ENCODE measurements around the gene EHBP1L1. TPM values are rescaled to one million over a fixed set of nuclear protein-coding genes. Genes with fewer than 3 reads are reported as not detected.

The EHBP1L1 gene
- total RNA-seq, 1 experiment from 2014 or later: 4.7 TPM

DNA sequence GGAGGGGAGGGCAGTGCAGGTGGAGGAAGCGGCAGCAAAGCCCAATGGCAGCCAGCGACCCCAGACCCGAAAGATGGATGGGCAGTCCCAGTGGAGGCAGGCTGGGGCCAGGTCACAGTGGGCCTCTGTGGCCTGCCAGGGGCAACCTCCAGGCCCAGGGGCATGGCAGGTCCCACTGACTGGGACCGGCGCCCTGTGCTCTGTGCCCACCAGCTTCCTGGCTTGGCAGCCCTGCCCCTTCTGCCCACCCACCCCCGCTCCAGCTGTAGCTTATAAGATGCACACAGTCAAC is 24.0 kb downstream of the EHBP1L1 start:
- Histone ChIP-seq H3K4me3 (ENCODE audit: insufficient read depth, low read depth, low read length) (no peak overlapping the region), H3K36me3 (replicated peaks; ENCODE audit: control insufficient read depth, insufficient read depth, low read length) (peaks cover 8% of the 10 kb centered on the region), H3K27me3 (ENCODE audit: control insufficient read depth, insufficient read depth, low read length) (no peaks in the 10 kb centered on the region)
- no peak for DNase-seq

DNA sequence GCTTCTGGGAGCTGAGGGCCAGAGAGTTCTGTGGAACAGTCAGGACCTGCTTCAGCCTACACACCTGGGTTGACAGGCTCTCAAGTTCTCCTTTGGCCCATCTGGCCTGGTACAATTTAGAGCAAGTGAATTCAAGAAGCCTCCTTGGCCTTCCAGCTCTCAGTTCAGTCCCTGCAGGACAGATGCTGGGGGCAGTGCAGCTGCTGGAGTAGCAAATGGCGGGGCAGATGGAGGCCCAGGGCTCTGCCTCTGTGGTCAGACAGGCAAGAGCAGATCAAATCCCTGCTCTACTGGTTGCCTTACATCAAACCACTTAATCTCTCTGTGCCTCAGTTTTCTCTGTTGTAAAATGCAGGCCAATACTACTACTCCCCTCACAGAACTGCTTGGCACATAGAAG is 28.4 kb downstream of the EHBP1L1 start:
- no peak overlapping the region for H3K4me3 ChIP-seq (ENCODE audit: insufficient read depth, low read depth, low read length)
- H3K36me3 ChIP-seq (replicated peaks; ENCODE audit: control insufficient read depth, insufficient read depth, low read length): peaks cover 12% of the 10 kb centered on the region
- no peaks in the 10 kb centered on the region; the same call in 1 of the 2 replicates for H3K27me3 ChIP-seq (ENCODE audit: control insufficient read depth, insufficient read depth, low read length)
- DNase-seq: no peak

DNA sequence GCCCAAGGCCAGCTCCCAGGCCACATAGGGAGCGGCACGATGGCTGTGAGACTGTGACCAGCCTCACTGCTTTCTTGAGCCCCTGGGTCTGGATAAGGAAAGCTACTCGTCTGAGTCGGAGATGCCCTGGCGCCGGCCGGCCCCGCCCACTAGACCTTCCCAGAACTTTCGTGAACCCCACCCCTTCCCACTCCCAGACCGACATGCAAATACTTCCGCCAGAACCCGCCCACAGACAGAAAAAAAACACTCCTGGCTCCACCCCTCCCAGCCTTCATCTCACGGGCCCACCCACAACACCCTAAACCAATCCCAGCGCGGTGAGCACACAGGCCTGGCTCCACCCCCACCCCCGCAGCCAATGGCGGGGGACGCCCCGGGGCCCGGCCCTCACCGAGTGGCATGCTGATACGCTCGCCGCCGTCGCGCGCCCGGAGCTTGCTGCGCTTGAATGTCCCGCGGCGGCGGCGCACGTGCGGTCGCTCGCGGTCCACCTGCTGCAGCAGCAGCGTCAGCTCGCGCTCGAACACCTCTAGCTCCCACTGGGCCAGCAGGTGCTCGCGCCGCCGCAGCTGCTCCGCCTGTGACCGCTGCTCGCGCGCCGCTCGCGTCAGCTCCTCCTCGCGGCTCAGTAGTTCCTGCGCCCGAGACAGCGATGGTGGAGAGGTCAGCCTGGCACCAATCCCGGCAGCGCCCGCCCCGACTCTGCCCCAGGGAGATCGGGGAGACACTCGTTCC is 31.2 kb downstream of the EHBP1L1 start:
- Histone ChIP-seq H3K27me3 (ENCODE audit: control insufficient read depth, insufficient read depth, low read length) (no peaks in the 10 kb centered on the region; the same call in 1 of the 2 replicates), H3K36me3 (replicated peaks; ENCODE audit: control insufficient read depth, insufficient read depth, low read length) (peaks cover 12% of the 10 kb centered on the region), H3K4me3 (ENCODE audit: insufficient read depth, low read depth, low read length) (peak overlapping the region; percentile 51)
- DNase-seq: peak; percentile 100

DNA sequence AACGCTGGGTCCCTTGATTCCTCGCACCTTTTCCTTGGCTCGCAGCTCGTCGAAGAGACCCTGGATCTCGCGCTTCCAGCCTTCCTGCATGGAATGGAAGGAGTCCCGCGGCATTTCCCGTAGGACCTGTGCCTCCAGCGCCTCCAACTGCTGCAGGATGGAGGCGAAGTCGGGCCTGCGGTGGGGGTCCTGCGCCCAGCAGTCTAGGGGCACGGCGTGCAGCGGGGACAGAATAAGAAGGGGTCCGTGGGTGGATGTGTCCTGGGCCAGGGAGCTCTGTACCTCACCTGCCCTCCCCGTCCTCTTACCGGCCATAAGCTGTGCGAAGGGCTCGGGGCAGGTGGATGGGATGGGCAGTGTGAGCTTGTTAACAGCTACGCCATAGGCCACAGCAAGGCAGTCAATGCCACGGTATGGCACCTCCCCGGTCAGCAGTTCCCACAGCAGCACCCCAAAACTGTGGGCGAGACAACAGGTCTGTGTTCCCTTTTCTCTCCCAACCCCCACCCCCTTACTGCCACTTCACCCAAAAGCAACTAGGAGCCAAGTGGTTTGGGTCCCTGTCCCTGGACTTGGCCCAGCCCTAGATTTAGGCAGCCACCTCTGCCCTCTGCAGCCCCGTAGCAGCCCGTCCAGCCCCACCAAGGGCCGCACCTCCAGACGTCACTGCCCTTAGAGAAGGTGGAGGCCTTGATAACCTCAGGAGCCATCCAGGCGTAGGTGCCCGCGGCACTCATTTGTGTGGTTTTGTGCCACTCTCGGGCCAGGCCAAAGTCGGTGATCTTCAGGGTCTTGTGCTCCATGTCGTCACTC is 32.0 kb downstream of the EHBP1L1 start:
- H3K4me3 ChIP-seq (ENCODE audit: insufficient read depth, low read depth, low read length): peak overlapping the region; percentile 51
- H3K36me3 ChIP-seq (replicated peaks; ENCODE audit: control insufficient read depth, insufficient read depth, low read length): peaks cover 12% of the 10 kb centered on the region
- no peak for DNase-seq
- H3K27me3 ChIP-seq (ENCODE audit: control insufficient read depth, insufficient read depth, low read length): no peaks in the 10 kb centered on the region; the same call in 1 of the 2 replicates

DNA sequence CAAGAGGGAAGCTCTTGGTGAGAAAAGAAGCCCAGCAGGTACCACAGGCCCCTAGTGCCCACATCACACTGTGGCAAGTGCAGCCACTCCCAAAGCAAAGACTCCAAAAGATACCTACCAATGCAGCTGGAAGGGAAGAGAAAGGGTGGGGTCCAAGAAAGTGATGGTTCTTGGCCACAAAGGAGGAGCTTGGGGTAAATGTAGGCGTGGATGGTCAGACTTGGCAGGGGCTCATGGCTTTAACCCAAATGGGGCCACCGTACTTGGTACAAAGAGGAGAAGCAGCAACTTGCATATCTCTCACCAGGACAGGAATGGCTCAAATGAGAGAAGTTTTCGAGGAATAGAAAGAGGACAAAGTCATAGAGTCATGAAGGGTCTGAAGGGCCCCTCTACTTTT is 33.4 kb downstream of the EHBP1L1 start:
- DNase-seq: no peak
- Histone ChIP-seq H3K4me3 (ENCODE audit: insufficient read depth, low read depth, low read length) (no peak overlapping the region), H3K27me3 (ENCODE audit: control insufficient read depth, insufficient read depth, low read length) (no peaks in the 10 kb centered on the region; the same call in 1 of the 2 replicates), H3K36me3 (replicated peaks; ENCODE audit: control insufficient read depth, insufficient read depth, low read length) (peaks cover 12% of the 10 kb centered on the region)

DNA sequence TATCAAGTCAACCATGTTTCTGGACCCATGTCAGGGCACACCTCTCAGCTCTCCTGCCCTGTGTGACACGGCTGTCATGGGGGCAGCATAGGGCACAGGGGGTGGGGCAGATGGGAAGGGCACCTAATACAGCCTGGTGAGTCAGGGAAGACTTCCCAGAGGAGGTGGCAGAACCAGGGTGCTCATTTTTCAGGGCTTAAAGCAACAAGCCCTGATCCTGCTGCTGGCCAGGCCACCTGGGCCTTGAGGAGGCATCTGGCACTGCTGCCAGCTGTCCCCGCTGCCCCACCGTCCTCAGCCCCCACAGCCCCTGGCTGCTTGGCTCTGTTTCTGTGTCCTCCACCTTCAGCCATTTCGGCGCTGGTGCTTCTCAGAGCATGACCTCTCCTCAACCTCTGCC is 33.8 kb downstream of the EHBP1L1 start:
- peaks cover 8% of the 10 kb centered on the region for H3K36me3 ChIP-seq (replicated peaks; ENCODE audit: control insufficient read depth, insufficient read depth, low read length)

DNA sequence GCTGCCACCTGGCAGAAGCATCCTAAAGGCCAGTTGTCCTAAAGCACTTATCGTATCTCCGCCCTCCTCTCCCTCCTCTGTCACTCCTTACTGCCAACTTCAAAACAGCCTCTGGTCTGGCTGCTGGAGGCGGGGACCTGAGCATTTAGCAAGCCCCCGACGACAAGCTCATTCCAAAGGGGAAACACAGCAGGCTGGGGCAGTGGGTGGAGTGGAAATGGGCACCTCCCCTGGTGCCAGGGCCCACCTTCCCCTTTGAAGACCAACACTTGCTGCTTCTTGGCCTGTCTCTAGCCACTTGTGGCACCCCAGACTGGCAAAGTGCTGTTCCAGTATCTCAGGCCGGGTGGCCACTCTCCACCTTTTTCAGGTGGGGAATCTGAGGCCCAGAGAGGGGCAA is 34.6 kb downstream of the EHBP1L1 start:
- peaks cover 3% of the 10 kb centered on the region for H3K36me3 ChIP-seq (replicated peaks; ENCODE audit: control insufficient read depth, insufficient read depth, low read length)
- H3K27me3 ChIP-seq (ENCODE audit: control insufficient read depth, insufficient read depth, low read length): no peaks in the 10 kb centered on the region; the same call in 1 of the 2 replicates
- H3K4me3 ChIP-seq (ENCODE audit: insufficient read depth, low read depth, low read length): no peak overlapping the region
- DNase-seq: no peak

More for the DNA sequence above, 33.8 kb downstream of the EHBP1L1 start:
- Histone ChIP-seq H3K4me3 (ENCODE audit: insufficient read depth, low read depth, low read length) (no peak overlapping the region), H3K27me3 (ENCODE audit: control insufficient read depth, insufficient read depth, low read length) (no peaks in the 10 kb centered on the region; the same call in 1 of the 2 replicates)
- no peak for DNase-seq

DNA sequence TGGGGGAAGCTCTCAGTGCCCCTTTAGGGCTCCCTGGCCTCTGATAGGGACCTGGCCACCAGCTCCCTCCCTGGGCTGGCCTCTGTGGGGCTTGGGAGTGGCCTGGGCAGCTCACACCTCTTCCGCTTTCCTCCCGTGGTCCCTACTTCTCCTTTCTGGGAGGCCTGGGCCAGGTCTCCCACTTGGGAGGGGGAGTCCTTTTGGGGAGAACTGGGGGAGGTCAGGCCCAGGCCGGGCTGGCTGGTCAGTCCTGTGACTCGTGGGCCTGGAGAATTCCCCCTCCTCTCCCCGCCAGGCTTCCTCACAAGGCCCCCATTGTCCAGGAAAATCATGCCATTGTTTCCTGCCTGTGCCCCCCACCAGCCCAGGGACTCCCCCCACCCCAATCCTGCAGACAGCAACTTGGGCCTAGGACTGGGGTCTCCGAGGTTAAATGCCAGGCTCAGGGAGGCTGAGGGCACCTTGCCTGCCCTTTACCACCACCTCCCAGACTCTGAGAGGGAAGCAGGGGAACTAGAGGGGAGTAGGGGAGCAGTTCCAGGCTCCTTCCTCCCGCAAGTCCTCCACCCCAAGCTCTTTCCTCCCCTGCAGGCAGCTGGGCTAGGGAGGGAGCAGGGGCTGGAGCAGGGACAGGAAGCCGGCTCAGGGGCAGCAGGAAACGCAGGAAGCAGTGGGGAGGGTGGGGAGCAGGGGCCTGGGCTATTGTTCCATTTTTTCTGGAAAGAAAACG is 35.3 kb downstream of the EHBP1L1 start:
- no peaks in the 10 kb centered on the region; the same call in none of the 2 replicates for H3K36me3 ChIP-seq (replicated peaks; ENCODE audit: control insufficient read depth, insufficient read depth, low read length)
- DNase-seq: peak; percentile 70
- no peak overlapping the region for H3K4me3 ChIP-seq (ENCODE audit: insufficient read depth, low read depth, low read length)
- no peaks in the 10 kb centered on the region; the same call in 1 of the 2 replicates for H3K27me3 ChIP-seq (ENCODE audit: control insufficient read depth, insufficient read depth, low read length)

DNA sequence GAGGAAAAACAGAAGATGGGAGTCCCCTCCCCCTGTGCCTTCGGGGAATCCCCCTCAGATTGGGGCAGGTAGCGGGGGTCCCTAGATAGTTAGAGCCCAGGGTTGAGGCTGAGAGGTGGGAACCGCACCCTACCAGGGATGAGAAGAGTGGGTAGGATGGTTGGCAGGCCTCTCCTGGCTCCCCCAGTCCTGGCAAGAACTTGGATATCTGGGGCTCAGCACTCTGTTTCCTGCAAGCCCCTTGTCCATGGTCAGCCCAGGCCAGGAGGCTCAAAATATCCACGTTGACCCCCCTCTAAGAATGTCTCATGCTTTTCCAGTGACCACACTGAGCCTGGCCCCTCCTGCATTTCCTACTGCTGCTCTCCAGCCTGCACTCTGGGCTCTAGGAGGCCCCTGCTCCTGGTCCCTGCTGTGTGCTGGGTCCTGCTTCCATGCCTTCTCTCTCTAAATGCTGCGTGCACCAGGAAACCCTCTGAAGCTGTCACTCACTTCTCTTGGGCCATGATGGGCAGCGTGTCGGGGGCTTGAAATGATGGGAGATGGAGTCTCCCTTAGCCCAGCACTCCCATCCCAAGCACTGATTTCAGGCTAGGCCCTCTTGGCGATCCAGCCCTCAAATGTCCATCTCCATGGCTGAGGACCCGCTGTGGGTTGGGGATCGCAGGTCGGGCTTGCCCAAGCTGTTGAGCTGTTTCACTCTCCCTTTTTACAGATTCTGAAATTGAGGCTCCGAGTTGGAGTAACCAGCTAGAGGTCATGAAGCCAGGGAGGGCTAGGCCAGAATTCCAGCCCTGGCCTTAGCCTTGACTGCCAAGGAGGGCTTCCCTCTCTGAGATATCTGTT is 36.1 kb downstream of the EHBP1L1 start:
- DNase-seq: no peak
- H3K36me3 ChIP-seq (replicated peaks; ENCODE audit: control insufficient read depth, insufficient read depth, low read length): peaks cover 1% of the 10 kb centered on the region
- H3K27me3 ChIP-seq (ENCODE audit: control insufficient read depth, insufficient read depth, low read length): no peaks in the 10 kb centered on the region; the same call in 1 of the 2 replicates
- H3K4me3 ChIP-seq (ENCODE audit: insufficient read depth, low read depth, low read length): no peak overlapping the region

DNA sequence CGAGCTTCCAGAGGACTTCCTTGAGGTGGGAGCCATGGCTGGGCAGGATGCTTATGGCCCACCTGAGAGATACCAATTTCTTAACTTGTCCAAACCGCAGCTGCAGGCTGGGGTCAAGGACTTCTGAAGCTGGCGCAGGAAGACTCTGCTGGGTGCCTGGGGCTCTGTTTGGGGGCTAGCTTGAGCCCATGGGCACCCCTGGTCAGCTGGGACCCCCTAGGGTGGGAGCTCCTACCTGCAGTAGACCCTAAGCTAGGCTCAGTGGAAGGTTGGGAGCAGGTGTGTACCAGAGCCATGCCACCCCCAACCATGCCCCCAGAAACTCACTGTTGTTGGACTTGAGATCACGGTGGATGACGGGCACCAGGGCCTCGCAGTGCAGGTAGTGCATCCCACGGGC is 36.8 kb downstream of the EHBP1L1 start:
- peaks cover 9% of the 10 kb centered on the region for H3K36me3 ChIP-seq (replicated peaks; ENCODE audit: control insufficient read depth, insufficient read depth, low read length)
- H3K27me3 ChIP-seq (ENCODE audit: control insufficient read depth, insufficient read depth, low read length): no peaks in the 10 kb centered on the region; the same call in 1 of the 2 replicates
- H3K4me3 ChIP-seq (ENCODE audit: insufficient read depth, low read depth, low read length): no peak overlapping the region
- no peak for DNase-seq

DNA sequence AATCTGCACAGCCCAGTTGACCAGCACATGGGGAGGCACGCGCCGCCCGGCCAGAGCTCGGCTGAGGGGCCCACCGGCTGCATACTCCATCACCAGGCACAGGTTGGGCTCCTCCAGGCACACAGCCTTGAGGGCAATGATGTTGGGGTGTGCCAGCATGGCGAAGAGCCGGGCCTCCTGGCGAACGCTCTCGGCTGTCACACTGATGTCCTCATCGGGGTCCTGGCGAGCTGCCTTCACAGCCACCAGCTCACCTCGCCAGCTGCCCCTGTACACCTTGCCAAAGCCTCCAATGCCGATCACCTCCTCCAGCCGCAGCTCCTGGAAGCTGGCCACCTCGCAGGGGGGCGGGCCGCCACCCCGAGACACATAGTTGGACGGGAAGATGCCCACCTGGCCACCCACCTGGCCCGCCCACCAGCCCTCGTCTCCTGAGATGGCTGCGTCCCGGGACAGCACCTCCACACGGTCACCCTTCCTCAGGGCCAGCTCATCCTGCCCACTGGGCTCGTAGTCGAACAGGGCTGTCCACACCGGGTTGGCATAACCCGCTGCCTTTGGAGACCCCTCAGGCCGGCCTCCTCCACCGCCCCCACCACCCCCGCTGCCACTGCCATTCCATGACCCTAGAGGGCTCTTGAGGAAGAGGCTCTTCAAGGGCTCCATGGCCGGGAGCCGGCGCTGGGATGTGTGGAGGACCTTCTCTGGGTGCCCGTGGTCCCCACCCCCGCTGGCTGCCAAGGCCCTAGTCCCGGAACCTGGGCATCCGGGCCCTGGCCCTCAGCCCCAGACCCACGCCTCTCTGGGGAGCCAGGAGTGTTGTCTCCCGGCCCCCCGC is 37.5 kb downstream of the EHBP1L1 start:
- Histone ChIP-seq H3K36me3 (replicated peaks; ENCODE audit: control insufficient read depth, insufficient read depth, low read length) (peaks cover 12% of the 10 kb centered on the region), H3K4me3 (ENCODE audit: insufficient read depth, low read depth, low read length) (peak overlapping the region; percentile 95), H3K27me3 (ENCODE audit: control insufficient read depth, insufficient read depth, low read length) (no peaks in the 10 kb centered on the region; the same call in 1 of the 2 replicates)
- DNase-seq: no peak

DNA sequence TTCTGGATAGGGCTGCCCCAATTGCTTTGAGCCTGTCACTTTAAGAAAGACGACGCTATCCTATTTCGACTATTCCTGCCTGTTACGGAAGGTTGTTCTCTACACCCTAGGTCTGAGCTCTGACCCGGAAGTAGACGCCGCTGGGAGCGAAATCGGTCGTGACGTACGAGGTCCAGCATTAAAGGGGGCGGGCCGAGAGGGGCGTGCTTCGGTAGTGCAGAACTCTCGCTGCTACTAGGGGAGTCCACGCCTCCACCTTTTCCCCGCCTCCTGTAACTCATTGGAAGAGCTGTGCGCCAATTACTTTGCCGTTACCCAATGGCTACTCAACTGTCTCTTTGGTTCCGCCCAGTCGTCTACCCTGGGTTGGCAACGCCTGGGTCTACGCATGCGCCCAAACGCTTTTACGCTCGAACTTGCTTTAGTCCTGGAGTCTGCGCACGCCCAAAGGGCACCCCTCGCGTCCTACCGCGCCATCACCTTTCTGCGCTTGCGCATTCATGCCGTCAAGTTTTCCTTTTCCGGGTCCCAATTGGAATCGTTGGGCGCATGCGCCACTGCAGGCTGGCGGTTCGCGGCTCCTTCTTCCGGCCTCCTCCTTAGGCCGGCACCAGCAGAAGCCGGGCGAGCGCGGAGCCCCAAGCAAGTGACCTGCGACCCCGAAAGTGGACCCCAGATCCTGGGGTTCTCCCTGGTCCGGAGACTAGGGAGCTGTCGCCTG is 39.5 kb downstream of the EHBP1L1 start, which contains the start of gene PCNX3:
Gene PCNX3 (plus strand): TSS at position 548 of the 721 bp plus-strand sequence. CDS start 536 bp downstream, outside the sequence.
- Histone ChIP-seq H3K36me3 (replicated peaks; ENCODE audit: control insufficient read depth, insufficient read depth, low read length) (peaks cover 18% of the 10 kb centered on the region), H3K4me3 (ENCODE audit: insufficient read depth, low read depth, low read length) (peak within 1 kb of the TSS; percentile 95), H3K27me3 (ENCODE audit: control insufficient read depth, insufficient read depth, low read length) (no peaks in the 10 kb centered on the region)
- DNase-seq: peak; percentile 100

All from H7 (cell line).